Ammon's horn (tissue), 1 donor: ENCODE data around the gene PCK2.
A peak's percentile ranks its signal among the peaks of the same experiment; 100 is the strongest.

ENCODE experiments used
- DNase-seq: peaks from one replicate; pipeline ENCODE4 v3.0.0-alpha.2; 2016; ENCODE audit warnings: low spot score

Gene PCK2

DNA sequence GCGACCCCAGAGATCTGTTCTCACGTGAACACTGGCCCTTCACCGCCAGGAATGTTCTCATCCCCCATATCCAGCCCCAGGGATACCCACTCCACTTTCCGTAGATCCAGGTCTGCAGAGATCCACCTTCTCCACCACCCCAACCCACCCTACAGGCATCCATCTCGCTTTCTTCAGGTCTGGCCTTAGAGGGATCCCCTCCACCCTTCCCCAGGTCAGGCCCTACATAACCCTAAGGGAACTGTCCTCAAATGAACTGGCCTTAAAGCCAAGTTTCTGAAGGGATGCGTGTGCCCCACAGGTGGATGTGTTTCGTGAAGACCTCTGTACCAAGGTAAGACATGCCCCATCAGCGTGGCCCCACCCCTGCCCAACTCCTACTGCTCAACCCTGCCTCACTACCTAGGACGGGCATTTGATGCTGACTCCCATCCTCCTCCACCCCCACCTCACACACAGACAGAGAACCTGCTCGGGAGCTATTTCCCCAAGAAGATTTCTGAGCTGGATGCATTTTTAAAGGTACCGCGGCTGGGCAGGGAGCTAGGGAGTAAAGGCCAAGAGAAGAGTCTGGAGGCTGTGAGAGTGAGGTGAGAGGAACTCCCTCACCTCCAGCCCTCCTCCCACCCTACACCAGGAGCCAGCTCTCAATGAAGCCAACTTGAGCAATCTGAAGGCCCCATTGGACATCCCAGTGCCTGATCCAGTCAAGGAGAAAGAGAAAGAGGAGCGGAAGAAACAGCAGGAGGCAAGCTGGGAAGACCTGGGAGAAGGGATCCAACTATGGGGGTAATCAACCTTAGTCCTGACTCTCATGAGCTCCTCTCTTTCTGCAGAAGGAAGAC is 42.8 kb downstream of the PCK2 start:
- no peak for DNase-seq

- DNase-seq = no peak
Measured at GRCh38 chr14:24137529-24138395, 43.7 kb downstream of the PCK2 start.

DNA sequence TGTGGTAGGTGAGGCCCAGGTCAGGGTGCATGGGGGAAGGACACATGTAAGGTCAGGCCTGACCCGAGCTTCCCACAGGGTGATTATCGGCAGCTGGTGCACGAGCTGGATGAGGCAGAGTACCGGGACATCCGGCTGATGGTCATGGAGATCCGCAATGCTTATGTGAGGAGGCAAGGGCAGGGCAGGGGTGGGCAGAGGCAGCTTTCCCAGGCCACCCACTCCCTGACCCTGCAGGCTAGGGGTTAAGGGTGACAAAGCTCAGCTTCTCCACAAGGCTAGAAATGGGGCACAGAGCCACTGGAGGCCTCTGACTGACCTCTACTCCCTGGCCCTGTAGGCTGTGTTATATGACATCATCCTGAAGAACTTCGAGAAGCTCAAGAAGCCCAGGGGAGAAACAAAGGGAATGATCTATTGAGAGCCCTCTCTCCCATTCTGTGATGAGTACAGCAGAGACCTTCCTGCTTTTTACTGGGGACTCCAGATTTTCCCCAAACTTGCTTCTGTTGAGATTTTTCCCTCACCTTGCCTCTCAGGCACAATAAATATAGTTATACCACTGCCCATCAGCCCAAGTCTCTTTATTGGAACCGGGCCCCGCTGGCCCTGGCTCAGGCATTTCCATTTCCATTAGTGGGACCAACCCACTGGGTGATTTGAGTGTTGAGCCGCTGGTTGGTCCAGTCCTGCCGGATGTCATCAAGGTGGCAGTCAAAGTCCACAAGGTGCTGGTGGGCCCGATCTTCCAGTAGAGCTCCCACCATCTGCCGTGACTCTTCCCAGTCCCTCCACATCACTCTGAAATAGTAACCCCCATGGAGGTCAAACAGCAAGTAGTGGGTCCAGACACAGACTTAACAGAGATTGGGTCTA is 44.5 kb downstream of the PCK2 start:
- no peak for DNase-seq

DNA sequence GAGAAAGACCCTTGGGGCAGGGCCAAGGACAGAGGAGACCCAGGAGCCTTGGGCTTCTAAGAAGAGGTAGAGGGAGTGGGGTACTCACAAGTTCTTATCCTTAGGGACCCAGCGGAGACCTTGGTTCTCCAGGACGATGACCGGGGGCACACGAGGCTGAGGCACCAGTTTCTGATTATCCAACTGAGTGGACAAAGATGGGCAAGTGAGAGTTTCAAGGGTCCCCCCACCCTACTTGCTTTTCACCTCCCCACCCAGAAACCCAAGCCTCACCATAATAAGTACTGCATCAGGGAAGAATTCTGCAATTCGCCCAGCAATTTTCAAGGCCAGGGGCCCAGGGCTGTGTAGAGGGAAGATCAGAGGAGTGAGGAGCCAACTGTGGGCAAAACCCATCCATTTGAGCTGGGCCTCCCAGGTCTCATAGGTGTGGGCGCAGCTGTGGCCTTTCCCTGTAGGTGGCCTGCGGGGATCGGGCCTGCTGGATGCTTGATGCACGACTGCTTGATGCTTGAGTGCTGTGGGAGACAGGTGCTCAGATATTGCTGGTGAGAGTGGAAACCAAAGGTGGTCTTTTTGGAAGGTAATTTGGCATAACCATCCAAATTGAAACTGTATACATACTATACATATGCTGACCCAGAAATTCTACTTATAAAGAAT is 45.3 kb downstream of the PCK2 start:
- DNase-seq = no peak

- DNase-seq = peak; percentile 100
Measured at GRCh38 chr14:24141097-24141880, 47.2 kb downstream of the PCK2 start, which contains the start of gene EMC9. EMC9 (minus strand) TSS chr14:24141591; CDS start chr14:24141304, 287 bp downstream.

DNA sequence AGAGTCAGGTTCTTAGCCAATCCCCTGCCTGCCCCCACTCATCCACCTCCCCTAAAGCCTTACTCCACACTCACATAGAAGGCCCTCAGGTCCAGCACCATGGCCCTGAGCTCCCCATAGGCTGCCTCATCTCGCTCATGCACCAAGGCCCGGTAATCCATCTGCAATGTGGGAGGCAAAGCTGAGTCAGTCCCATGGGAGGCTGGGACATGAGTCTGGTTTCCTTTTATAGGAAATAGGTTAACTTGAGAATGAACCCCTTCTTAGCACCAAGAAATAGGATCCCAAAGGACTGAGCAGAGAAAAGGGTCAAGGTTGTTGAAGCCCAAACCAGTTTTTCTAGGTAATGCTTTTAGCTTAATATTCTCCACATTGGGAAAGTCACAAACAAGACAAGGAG is 49.4 kb downstream of the PCK2 start:
- no peak for DNase-seq

DNA sequence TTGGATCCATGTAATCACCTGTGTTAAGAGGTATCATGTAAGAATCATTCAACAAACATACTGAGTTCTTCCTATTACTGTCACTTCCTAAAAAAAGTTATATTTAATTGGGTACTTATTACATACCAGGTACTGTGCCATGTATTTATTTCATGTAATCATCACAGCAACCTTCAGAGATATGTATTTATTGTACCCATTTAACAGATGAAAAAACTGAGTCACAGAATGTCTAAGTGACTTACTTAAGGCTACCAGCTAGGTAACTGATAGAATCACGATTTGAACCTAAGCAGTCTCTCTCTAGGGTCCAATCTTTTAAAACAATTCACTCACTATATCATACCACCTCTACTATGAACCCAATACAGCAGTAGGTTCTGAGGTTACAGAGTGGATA is 50.3 kb downstream of the PCK2 start:
- no peak for DNase-seq

GRCh38 chr14:24145219-24145618 is 51.1 kb downstream of the PCK2 start:
- DNase-seq = no peak

GRCh38 chr14:24145690-24146452 is 51.8 kb downstream of the PCK2 start:
- no peak for DNase-seq

DNA sequence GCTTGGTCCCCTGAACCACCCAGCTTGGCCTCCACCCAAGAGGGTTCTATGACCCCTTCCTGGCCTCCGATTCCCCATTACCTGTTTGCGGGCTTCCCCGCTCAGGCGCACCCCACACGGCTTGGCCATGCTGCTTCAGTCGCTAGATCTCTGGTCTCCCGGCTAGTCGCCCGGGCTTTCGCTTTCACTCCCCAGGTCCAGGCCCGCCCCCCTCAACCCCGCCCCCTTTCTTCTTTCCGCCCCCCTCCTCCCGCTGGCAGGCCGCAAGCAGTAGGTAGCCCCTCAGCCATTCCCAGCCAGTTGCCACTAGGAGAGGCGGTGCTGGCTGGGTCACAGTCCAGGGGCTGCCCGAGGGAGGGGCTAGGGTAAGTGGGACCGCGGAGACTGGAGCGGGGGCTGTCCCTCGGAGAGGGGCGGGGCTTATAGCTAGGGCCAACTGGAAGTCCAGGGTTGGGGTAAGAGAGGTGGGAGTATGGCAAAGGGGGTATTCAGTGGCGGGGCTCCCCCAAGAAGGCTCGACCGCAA is 52.4 kb downstream of the PCK2 start, which contains the start of gene PSME2:
Gene PSME2, minus strand, starts transcription at position 158 of the 525 bp plus-strand sequence. Its CDS starts 29 bp downstream, at position 129.
- peak; percentile 94 for DNase-seq

DNA sequence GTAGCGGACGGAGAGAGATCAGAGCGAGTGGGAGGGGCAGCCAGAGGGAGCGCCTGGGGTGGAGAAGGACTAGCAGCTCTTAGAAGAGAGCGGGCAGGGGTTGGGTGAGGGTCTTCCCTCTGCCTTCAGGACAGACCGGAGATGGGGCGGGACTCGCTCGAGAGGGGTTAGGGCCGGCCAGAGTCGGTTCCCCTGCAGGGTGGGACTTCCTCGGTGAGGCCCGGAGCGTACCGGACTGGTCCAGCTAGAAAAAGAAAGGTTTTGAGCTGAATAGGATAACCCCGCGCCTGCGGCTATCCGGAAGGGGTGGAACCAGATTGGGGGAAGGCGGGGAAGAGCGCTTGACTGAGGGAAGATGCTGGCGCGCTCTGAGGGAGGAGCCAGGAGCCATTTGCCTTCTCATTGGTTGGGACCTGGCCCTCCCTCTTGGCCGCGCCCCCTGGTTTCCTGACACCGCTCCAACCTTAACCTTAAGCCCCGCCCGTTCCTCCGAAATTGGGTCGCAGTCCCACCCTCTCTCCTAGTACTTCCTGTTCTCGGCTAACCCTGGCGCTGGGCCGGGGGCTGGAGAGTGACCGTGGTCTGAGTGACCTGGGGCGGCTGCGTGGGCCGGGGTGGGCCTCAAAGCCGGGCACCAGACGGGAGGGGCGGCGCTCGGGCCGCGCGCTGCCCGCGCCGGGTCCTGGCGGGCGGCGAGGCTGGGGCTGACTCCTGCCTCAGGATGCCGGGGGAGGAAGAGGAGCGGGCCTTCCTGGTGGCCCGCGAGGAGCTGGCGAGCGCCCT is 53.1 kb downstream of the PCK2 start, which contains the start of gene RNF31:
Gene RNF31, plus strand, starts transcription at position 521 of the 783 bp plus-strand sequence. Its CDS starts 201 bp downstream, at position 722.
- DNase-seq = peak; percentile 100

GRCh38 chr14:24147761-24148428 is 53.8 kb downstream of the PCK2 start:
- no peak for DNase-seq

DNA sequence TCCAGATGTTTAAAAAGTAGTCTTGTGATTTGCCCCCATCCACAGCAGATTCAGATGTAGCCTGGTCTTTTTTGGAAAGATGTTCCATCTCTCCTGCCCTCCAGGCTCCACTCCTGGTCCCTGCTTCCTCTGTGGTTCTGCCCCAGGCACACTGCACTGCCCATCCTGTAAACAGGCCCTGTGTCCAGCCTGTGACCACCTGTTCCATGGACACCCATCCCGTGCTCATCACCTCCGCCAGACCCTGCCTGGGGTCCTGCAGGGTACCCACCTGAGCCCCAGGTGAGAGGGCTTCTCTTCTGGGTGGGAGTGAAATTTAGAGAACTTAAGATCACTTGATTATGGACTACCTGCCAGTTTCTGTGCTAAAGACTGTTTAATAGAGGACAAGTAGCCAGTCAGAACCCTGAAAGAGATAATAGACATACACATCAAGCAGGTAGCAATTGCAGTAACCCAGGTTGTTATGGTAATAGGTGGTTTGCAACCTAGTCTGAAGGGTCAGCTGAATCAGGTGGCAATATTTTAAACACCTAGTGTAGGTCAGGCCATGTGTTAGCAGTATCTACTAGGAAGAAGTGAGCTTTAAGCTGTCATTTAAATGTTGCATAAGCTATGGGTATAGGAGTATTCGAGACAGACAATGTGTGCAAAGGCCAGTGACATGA is 55.3 kb downstream of the PCK2 start:
- DNase-seq = no peak

GRCh38 chr14:24150061-24150460 is 56.0 kb downstream of the PCK2 start:
- no peak for DNase-seq

- no peak for DNase-seq
Measured at GRCh38 chr14:24150567-24150966, 56.5 kb downstream of the PCK2 start.

DNA sequence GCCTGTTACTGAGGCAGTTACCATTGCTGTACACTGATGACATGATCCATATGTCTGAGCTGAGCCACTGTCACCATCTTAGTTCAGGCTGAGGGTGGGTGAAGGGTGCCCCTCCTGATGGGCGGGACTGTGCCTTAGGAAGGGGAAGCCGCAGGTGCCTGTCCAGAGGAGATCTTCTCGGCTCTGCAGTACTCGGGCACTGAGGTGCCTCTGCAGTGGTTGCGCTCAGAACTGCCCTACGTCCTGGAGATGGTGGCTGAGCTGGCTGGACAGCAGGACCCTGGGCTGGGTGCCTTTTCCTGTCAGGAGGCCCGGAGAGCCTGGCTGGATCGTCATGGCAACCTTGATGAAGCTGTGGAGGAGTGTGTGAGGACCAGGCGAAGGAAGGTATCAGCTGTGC is 56.9 kb downstream of the PCK2 start:
- no peak for DNase-seq

- no peak for DNase-seq
Measured at GRCh38 chr14:24151404-24152080, 57.4 kb downstream of the PCK2 start.
